GM13977 (cell line): ENCODE data around the gene IL1RAPL2.
"Not testable (repeated sequence)": the region's sequence is repeated elsewhere in the genome, so short reads cannot be mapped to it uniquely, and the experiment has no call there.

Experiments used
- DNase-seq: peaks from one replicate; pipeline ENCODE4 v3.0.0; 2012; ENCODE audit warnings: low spot score
- CTCF ChIP-seq: IDR thresholded peaks from 2 replicates; pipeline ENCODE4 v1.5.1; 2012; ENCODE audit warnings: mild to moderate bottlenecking, control low read depth; ENCODE audit not compliant: insufficient read depth; ENCODE audit errors: extremely low read depth, missing control alignments
- in situ Hi-C: fragments of 300-500 bp; cut with MboI; formaldehyde crosslinking; loops from one replicate; pipeline ENCODE4 v1.12.0; 2022; ENCODE audit warnings: low sequenced_read_pairs, low pct_unique_long_range_greater_than_20kb, mixed read lengths, inconsistent platforms; ENCODE audit not compliant: unreplicated experiment

The IL1RAPL2 gene

GRCh38 chrX:105229146-105229545 lies 663.1 kb downstream of the IL1RAPL2 start:
- in situ Hi-C loops = no loop called here
- no peak for TF ChIP-seq CTCF
- no peak for DNase-seq

- in situ Hi-C loops, DNase-seq: not testable (repeated sequence)
These were observed 671.4 kb downstream of the IL1RAPL2 start for GRCh38 chrX:105237407-105237806.

- TF ChIP-seq CTCF = no peak
- no peak for DNase-seq
These were observed 675.1 kb downstream of the IL1RAPL2 start for GRCh38 chrX:105241056-105241455.

GRCh38 chrX:105260291-105261043 lies 694.5 kb downstream of the IL1RAPL2 start:
- in situ Hi-C loops = no loop called here
- no peak for TF ChIP-seq CTCF

More at GRCh38 chrX:105241056-105241455, 675.1 kb downstream of the IL1RAPL2 start:
- in situ Hi-C loops = no loop called here

GRCh38 chrX:105263171-105263570 lies 697.2 kb downstream of the IL1RAPL2 start:
- TF ChIP-seq CTCF = no peak
- no peak for DNase-seq
- in situ Hi-C loops = no loop called here

More at GRCh38 chrX:105260291-105261043, 694.5 kb downstream of the IL1RAPL2 start:
- no peak for DNase-seq

GRCh38 chrX:105263801-105264200 lies 697.8 kb downstream of the IL1RAPL2 start:
- in situ Hi-C loops = no loop called here
- no peak for DNase-seq
- TF ChIP-seq CTCF = no peak

- in situ Hi-C loops = no loop called here
- TF ChIP-seq CTCF = no peak
- DNase-seq = no peak
These were observed 699.1 kb downstream of the IL1RAPL2 start for GRCh38 chrX:105265093-105265492.
